HG03378 (cell line): ENCODE measurements around the gene TEDDM1.
"Not testable (repeated sequence)": the region's sequence is repeated elsewhere in the genome, so short reads cannot be mapped to it uniquely, and the experiment has no call there.

ENCODE experiments used
- ATAC-seq: cut with Tn5 transposase; IDR thresholded peaks from one replicate; pipeline ENCODE4 v1.9.1; 2021; ENCODE audit warnings: mild to moderate bottlenecking, moderate library complexity; ENCODE audit not compliant: unreplicated experiment

The TEDDM1 gene, protein sequence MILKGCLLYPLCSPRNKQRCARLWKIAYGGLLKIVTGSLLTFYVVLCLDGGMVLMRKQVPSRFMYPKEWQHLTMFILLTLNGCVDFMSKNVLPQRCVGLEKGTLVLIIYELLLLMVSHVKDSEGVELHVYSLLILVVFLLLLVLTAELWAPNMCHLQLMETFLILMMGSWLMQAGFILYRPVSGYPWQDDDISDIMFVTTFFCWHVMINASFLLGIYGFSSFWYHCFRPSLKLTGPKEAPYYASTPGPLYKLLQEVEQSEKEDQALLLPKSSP

GRCh38 chr1:182400567-182400966 is at the start of gene TEDDM1:
Gene TEDDM1 (minus strand): TSS chr1:182400667. CDS start chr1:182400485, 182 bp downstream.
- no peak for ATAC-seq

DNA sequence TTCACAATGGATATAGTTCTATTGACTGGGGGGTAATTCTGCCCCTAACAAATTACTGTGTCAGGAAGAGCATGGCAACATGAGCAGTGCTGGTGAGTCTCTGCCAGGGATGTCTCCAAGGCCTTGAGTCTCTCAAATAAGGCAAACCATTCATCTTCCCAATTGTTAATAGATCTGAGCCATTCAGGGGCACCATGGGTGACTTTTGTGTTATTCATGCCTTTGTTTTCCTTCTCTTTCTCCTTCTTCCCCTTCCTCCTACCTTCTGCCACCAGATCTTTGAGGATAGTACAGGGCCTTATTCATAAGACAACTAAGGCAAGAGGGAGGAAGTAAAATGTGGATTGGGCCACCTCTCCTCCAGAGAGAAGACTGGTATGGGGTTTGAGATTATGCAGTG is 49.6 kb upstream of the TEDDM1 start, which contains the start of gene RGSL1:
TSS of gene RGSL1 (plus strand) at position 60 of the 400 bp plus-strand sequence. CDS start at position 80, 20 bp downstream.
- ATAC-seq, result no peak

- ATAC-seq, result no peak
Observed at GRCh38 chr1:182447660-182448059, 47.2 kb upstream of the TEDDM1 start.

DNA sequence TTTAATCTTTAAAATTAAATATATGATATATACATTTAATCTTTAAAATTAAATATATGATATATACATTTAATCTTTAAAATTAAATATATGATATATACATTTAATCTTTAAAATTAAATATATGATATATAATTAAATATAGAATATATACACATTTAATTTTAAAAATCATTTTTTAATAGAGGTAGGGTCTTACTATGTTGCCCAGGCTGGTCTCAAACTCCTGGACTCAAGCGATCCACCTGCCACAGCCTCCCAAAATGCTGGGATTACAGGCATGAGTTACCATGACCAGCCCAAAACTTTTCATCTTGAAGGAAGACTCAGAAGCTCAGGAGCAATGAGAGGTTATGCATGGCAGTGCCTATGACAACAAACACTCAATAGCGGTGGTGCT is 46.7 kb upstream of the TEDDM1 start:
- ATAC-seq, result not testable (repeated sequence)

DNA sequence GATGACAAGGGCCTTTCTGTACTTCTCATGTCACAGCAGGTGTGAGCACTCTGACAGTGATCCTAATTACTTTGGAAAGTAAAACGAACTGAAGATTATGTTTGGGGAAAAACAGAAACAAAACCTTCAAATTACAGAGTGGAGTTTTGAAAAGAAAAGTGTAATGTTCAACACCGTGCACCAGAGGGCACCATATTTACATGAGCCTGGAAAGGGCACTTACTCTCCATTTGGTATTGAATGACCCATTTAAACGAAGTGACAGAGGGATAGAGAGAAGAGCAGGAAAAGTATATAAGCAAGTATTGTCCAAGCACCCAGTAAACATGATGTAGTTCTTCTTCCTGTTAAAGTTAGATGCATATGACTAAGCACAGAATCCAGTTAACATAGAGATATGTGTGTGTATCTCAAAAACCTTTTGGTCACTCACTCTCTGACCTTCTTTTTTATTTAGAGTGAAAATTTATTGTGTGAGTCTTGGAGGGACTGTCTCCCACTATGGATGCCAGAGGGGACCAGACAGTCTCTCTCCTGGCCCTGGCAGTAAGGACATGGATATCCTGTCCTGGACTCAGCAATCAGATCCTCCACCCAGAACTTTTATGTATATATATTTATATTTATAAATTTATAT is 45.7 kb upstream of the TEDDM1 start:
- ATAC-seq, result no peak

DNA sequence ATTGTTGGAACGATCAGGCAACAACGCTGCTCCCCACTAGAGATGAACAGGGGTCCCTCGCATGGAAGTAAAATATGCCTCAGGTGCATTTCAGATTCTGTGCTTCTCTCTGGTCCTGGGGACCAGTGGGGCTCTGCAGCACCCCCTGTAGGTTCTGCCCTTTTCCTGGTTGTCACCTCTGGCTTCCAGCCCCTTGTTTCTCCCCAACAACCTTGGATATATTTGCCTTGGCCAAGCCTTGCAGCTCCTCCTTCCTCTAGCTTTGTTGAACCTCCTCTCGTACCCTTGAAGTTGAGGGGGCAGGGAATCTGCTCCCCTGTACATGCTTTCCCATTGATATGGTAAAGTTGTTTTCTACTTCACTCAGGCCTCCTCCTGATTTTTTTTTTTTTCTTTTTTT is 44.0 kb upstream of the TEDDM1 start:
- ATAC-seq, result no peak

- no peak for ATAC-seq
Observed at GRCh38 chr1:182442333-182442732, 41.9 kb upstream of the TEDDM1 start.

DNA sequence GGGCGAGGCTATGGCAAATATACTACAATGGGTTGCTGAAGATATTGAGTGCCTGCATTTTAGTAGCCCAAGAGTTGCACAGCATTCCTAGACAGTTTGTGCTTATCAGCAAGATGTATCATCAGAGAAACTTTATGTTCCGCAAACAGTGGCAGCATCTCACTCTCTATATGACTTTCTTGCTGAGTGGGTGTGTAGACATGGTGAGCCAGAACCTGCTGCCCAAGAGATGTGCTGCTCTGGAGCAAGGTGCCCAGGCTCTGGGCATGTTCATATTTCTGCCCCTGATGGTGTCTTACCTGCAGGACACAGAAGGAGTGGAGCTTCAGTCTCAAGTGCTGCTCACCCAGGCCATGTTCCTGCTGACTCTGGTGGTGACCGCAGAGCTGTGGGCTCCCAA is 41.3 kb upstream of the TEDDM1 start:
- ATAC-seq, result no peak

- ATAC-seq, result no peak
Observed at GRCh38 chr1:182438326-182438725, 37.9 kb upstream of the TEDDM1 start.

- ATAC-seq, result no peak
Observed at GRCh38 chr1:182433580-182433979, 33.1 kb upstream of the TEDDM1 start.

GRCh38 chr1:182431278-182431677 is 30.8 kb upstream of the TEDDM1 start:
- no peak for ATAC-seq

- peak; percentile 35 for ATAC-seq
Observed at GRCh38 chr1:182430263-182431068, 30.0 kb upstream of the TEDDM1 start.

DNA sequence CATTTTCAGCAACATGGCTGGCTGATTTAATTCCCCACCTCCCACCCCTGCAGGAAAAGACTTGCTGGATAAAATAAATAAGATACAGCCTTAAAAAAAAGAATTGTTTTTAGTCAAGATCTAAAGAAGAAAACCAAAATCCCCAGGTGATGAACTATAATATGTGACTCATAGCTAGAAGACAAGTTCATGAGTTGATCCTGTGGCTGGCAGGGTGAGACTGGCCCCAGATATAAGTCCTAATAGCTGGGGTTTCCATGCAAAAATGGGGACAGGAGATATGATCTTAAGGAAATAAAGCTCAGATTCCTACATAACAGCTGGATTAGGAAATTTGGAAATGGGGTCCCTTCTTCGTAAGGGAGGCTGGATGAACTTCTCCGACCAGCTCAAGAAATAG is 27.6 kb upstream of the TEDDM1 start:
- ATAC-seq, result no peak

- ATAC-seq, result peak; percentile 69
Observed at GRCh38 chr1:182426442-182427430, 26.3 kb upstream of the TEDDM1 start.

GRCh38 chr1:182415789-182416188 is 15.3 kb upstream of the TEDDM1 start:
- ATAC-seq, result no peak

DNA sequence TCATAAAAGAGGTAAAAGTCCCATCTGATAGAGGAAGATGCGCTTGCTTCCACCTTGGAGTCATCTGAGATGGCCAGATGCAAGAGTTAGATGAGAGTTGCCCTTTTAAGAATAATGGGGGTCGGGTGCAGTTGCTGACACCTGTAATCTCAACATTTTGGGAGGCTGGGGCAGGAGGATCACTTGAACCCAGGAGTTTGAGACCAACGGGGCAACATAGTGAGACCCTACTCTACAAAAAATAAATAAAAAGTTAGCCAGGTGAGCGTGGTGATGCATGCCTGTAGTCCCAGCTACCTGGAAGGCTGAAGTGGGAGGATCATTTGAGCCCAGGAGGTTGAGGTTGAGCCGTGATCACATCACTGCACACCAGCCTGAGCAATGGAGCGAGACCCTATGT is 13.5 kb upstream of the TEDDM1 start:
- ATAC-seq, result no peak

- no peak for ATAC-seq
Observed at GRCh38 chr1:182413486-182413885, 13.0 kb upstream of the TEDDM1 start.

GRCh38 chr1:182410620-182411273 is 10.3 kb upstream of the TEDDM1 start:
- no peak for ATAC-seq

GRCh38 chr1:182410138-182410537 is 9.7 kb upstream of the TEDDM1 start:
- no peak for ATAC-seq
